GM18526 (cell line): Measurements from ENCODE around the gene CFAP77.

Source experiments
- POLR2A ChIP-seq: IDR thresholded peaks from 3 replicates; pipeline ENCODE4 v1.6.1; 2011; ENCODE audit not compliant: insufficient read length; ENCODE audit errors: extremely low read depth

Gene CFAP77

DNA sequence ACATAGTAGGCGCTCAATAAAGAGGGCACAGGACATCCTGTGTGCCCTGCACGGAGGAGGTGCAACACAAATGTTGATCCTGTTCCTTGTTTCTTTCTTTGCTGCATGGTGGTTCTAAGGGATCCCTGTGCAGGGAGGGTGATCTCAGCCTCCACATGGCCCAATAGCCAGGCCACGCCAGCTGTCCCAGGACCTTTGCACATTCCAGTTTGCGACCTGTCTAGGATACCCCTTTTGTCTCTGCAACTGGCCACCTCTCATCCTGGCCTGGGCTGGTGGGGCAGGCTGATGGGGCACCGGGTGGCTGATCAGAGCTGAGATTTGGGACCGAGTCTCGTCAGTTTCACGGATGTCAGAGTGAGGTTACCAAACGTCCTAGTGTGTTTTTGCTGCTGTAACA lies 79.5 kb downstream of the CFAP77 start:
- no peak for TF ChIP-seq POLR2A

DNA sequence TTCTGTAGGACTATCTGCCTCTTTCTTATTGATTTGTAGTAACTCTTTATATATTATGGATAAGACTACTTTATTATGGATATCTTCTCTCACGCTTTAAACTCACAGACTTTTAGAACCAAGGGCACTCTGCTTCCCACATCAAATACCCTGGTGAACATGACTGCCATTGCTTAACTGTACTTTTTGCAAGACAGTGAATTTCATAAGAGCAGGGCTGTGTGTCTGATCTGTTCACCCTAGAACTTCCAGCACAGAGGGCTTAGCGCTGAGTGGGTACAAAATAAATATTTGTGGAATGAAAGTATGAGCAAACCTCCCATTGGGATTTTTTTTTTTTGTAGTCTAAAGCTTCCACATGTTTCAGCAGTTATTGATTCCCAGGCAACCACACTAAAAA lies 84.8 kb downstream of the CFAP77 start:
- no peak for TF ChIP-seq POLR2A

- TF ChIP-seq POLR2A = no peak
These were observed 87.7 kb downstream of the CFAP77 start for GRCh38 chr9:132497731-132498130.

DNA sequence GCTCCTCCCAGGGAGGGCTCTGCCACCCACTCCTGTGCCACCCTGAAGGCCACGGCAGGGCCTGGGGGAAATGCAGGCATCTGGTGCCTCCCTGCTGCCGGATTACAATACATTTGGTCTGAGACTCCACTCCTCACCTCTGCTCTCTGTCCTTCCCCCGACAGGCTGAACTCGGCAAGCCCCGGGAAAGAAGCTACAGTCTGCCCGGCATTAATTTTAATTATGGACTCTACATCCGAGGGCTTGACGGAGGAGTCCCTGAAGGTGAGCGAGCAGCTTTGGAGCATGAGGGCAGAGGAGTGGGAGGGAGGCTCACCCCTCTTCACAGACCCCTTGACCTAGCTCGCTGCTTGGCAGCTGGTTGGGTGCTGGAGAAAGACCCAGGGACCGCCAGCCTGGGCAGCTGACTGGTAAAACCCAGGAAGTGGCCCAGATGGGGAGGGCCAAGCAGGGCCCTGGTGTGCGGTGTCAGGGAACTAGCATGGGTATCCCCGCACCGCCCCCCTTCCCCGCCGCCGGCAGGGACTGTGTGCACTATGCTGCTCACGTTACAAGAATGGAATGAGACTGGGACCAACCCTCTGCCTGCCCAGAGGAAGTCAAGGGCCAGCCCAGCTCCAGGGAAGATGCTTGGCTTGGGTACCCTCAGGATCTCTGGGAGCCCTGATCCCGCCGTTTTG lies 88.7 kb downstream of the CFAP77 start:
- TF ChIP-seq POLR2A = no peak

- TF ChIP-seq POLR2A = no peak
These were observed 89.2 kb downstream of the CFAP77 start for GRCh38 chr9:132499251-132499650.

DNA sequence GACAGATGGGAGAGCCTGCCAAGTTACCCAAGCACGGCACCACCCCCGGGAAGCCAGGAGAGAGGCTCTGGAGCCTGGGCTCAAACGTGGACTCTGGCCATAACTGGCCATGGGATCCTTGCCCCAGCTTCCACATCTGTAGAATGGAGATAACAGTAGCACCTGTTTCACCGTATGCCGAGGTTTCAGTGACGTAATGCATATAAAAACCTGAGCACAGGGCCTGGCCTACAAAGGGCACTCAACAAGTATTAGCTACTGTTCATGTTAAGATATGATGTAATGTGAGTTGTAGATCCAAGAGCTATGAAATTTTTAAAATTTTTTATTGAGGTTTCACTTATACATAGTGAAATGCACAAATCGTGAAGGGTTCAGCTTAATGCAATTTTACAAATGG lies 90.2 kb downstream of the CFAP77 start:
- no peak for TF ChIP-seq POLR2A

DNA sequence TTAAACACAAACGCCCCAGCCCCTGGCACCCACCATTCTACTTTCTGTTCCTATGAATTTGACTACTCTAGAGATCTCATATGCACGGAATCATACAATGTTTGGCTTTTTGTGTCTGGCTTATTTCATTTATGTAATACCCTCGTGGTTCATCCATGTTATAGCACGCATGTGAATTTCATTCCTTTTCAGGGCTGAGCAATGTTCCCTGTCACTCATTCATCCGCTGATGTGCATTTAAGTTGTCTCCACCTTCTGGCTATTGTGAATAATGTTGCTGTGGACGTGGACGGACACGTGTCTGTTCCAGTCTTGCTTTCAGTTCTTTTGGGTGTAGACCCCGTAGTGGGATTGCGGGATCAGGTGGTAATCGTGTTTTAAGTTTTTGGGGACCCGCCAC lies 92.5 kb downstream of the CFAP77 start:
- TF ChIP-seq POLR2A = no peak

DNA sequence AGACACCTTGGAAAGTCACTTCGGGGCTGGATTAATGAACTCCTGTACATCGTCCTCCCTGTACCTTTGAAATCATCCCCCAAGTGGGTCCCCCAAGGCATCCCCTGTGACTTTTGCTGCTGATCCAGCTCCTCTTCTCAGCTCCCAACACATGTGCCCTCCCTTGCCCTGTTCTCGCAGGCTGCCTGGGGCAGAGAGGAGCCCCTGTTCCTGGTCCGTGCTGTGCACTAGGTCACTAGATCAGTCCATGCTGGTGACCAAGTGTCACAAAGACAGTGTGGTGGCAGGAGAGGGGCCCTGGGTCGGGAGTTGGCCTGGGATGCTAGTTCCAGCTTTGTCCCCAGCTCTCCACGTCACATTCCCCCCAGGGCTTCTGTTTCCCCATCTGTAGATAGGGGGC lies 93.1 kb downstream of the CFAP77 start:
- TF ChIP-seq POLR2A = no peak

DNA sequence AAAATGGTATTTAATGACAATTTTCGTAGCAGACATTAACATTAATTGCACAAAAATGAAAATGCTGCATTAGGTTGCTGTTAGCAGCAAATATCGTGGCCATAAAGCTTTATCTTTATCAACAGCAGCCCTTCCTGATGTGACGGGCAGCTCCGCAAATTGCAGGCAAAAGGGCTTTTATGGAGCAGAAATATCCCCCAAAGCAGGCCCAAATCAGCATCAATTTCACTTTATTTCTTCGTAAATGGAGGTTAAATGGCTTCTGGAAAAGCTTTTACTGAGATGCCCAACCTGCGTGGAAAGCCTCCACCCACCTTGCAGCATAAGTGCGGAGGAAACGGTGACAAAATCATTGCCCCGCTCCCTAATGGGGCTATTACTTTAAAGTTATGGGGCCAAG lies 94.5 kb downstream of the CFAP77 start:
- TF ChIP-seq POLR2A = no peak

GRCh38 chr9:132505991-132506655 lies 96.1 kb downstream of the CFAP77 start:
- TF ChIP-seq POLR2A = no peak

DNA sequence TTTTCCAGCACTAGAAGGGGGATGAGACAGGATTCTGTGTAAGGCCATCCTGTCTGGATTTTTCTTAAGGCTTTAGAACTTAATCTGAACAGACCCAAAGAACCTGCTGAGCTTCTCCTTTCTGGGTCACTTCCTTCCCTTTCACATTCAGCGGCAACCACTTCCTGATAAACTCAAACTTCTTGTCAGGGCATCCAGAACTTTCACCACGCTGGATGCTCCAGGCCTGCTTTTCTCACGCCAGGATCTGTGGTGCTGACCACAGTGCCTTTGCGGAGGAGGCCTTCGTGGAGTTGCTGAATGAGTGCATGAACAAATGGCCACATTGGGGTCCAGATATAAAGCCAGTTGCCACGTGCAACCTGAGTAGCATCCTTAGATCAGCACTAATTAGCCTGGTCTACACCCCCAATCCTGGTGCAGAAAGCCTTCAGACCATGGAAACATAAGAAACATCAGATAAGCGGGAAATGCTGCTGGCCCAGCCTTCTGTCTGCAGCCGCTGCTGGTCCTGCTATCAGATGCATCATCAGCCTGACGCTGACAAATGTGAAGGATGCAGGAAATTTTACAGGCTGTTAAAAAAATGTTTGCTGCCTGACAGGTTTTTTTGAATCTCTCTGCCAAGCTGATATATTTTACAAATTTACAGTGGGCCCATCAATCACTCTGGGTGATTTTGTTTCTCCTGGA lies 97.1 kb downstream of the CFAP77 start:
- no peak for TF ChIP-seq POLR2A

DNA sequence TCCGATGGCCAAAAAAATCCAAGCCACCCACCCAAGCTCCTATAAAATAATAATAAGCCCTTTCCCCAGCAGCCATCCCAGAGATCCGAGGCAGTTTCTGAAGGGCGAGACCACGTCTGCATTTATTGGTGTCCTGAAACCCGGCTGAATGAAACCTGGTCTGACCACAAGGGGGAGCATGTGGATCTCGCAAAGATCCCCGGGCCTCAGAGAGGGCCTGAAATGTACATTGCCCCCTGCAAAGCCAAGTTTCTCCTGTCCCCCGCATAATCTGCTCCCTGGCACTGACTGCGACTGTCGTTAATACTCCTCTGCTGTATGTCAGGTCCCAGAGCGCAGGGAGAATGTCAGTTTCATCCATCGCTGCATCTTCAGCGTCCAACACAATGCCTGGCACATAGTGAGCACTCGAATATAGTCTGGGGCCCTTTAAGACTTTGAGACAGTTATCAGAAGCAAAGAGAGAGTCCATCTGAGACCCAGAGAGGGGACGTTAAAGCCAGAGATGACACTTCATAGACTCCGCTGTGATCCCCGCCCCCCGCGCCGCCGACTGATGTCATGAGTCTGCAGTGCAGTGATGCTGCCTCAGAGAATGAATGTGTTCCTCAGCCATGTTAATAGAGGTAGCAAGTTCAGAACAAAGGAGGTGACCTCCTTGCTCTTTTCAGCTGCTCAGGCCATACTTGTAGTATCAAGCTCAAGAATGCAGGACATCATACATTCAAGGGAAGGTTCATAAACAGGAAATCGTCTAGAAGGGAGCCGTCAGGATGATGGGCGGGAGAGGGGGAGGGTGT lies 97.9 kb downstream of the CFAP77 start:
- no peak for TF ChIP-seq POLR2A

GRCh38 chr9:132509928-132510874 lies 100.2 kb downstream of the CFAP77 start:
- TF ChIP-seq POLR2A = no peak

GRCh38 chr9:132511191-132511999 lies 101.4 kb downstream of the CFAP77 start:
- no peak for TF ChIP-seq POLR2A
